GM19239 (cell line): ENCODE results near the gene SPART.

Experiments used
- DNase-seq: peaks from one replicate; pipeline ENCODE4 v3.0.0; 2011; ENCODE audit warnings: low spot score; ENCODE audit not compliant: insufficient read length
- FAIRE-seq: peaks from 2 replicates; lab custom pipeline; 2011; peaks lifted over from hg19 to GRCh38; lab: Jason Lieb, UNC

Gene SPART

GRCh38 chr13:36259361-36260137 is 86.6 kb downstream of the SPART start:
- no peak for DNase-seq
- FAIRE-seq = no peak

DNA sequence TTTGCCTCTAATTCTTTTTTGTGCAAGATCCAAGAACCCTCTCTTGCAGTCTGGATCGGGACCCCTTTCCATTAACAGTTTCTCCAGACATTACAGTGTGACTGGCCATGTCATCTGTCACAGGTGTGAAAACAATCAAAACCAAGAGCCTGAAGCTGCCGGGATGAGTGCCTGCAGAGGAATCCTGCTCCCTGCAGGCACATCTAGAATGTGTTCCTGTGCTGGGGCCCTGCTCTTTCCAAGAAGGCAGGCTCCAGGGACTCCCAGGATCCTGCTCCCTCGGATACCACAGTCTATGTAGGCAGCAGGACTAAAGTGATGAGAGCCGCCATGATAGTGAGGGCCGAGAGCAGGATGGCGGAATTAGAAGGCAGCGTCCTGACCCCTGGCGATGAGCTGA is 87.4 kb downstream of the SPART start:
- FAIRE-seq (no peak), DNase-seq (no peak)
